ENCODE data around the gene CHGA. TPM values are rescaled to one million over a fixed set of nuclear protein-coding genes. Genes with fewer than 3 reads are reported as not detected.

CHGA gene
- total RNA-seq, 2 experiments from 2014 or later: not detected

DNA sequence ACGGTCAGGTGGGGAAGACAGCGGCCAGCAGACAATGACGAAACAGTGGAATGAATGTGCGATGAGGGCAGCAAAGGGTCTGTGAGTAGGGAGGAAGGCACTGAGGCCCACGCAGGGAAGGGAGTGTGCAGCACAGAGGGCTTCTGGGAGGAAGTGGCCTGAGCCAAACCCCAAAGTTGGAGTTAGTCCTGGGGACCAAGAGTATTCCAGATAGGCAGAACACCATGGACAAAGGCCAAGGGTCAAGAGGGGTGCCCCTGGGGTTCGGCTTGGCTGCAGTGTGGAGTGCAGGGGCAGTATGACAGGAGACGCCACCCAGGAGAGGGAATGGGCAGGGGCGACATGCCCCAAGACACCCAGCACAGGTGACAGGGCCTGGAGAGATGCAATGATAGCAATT is 58.8 kb downstream of the CHGA start:
- CTCF ChIA-PET: interaction anchor here (1.1 kb wide), 1 partner anchor 21 kb away, joined by 3 read pairs; no protein-coding TSS in a partner anchor

DNA sequence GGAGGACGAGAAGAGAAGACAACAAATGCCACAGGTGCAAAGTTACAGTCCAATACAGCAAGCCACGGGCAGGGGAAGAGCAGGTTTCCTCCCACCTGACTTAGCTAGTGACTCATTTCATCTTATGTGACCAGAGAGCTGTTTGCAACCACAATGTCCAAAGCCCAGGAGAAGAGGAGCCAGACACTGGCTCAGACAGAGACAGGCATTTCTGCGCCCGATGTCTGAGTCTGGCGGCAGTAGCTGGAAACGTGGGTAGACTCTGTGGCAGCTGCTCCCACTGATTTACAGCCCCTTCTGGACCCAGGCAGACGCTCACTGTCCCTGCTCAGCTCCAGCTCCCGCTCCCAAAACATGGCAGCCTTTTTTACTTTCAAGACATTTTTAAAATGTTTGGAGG is 60.0 kb downstream of the CHGA start:
- peaks cover 22% of the 10 kb centered on the region for H3K9me3 Mint-ChIP-seq
- CTCF ChIA-PET: interaction anchor here (1.1 kb wide), 1 partner anchor 23 kb away, joined by 3 read pairs; no protein-coding TSS in a partner anchor

More for the DNA sequence above, 58.8 kb downstream of the CHGA start:
- no peak for DNase-seq
- peaks cover 50% of the 10 kb centered on the region for H3K36me3 Mint-ChIP-seq (ENCODE audit: low read depth)
- H3K9me3 Mint-ChIP-seq: peaks cover 33% of the 10 kb centered on the region
- H3K4me3 Mint-ChIP-seq: no peak overlapping the region
- no peaks in the 10 kb centered on the region for H3K27me3 Mint-ChIP-seq
- H3K27ac Mint-ChIP-seq: no peak overlapping the region
- peaks cover 2% of the 10 kb centered on the region for H3K4me1 Mint-ChIP-seq
- POLR2A ChIA-PET: no interaction called here

DNA sequence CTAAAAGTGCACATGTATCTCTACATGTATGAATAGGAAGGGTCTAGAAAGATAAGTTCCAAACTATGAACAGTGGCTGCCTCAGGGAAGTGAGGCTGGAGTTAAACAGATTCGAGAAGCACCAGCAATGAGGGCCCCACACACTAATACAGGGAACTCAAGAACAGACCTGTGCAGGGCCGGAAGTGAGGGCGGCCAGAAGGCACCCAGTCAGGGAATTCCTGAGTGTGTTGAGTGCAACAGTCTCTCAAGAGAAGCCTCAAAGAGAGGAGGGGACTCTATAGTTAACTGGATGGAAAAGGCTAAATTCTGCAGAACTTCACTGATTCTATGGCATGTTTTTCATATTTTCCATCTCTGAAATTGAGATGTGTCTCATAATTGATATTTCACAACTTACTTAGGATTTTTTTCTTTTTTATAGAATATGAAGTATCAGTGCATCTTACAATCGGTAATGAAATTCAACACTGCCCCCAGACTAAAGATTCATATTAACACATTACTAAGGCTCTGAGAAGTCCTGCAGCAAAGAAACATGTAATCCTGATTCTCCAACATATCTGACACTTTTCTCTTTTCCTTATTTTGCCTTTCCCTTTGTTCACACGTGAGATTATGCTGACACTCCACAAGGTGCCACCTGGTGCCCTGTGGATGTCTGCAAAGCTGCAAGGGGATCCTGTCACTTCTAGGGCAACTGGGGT is 61.3 kb downstream of the CHGA start:
- H3K4me3 Mint-ChIP-seq: no peak overlapping the region
- POLR2A ChIA-PET: no interaction called here
- CTCF ChIA-PET: interaction anchor here (0.6 kb wide), 3 partner anchors 12 to 352 kb away, joined by 3 to 4 read pairs (median 3); no protein-coding TSS in a partner anchor
- H3K27me3 Mint-ChIP-seq: no peaks in the 10 kb centered on the region
- peaks cover 2% of the 10 kb centered on the region for H3K4me1 Mint-ChIP-seq
- peaks cover 14% of the 10 kb centered on the region for H3K9me3 Mint-ChIP-seq
- H3K36me3 Mint-ChIP-seq (ENCODE audit: low read depth): peaks cover 26% of the 10 kb centered on the region
- no peak for DNase-seq
- no peak overlapping the region for H3K27ac Mint-ChIP-seq

More for the DNA sequence above, 60.0 kb downstream of the CHGA start:
- Mint-ChIP-seq H3K36me3 (ENCODE audit: low read depth) (peaks cover 37% of the 10 kb centered on the region), H3K4me1 (peaks cover 2% of the 10 kb centered on the region), H3K4me3 (no peak overlapping the region), H3K27me3 (no peaks in the 10 kb centered on the region), H3K27ac (no peak overlapping the region)
- POLR2A ChIA-PET: no interaction called here
- no peak for DNase-seq

Other genes with a start within 250 kb of the CHGA start
- 1 to 10 TPM; 4.7 to 4.8 TPM for gene LGMN, start 174.5 kb upstream of the CHGA start, total RNA-seq
- 10 to 100 TPM; 20.4 to 23.1 TPM for gene GOLGA5, start 128.8 kb upstream of the CHGA start, total RNA-seq
- gene ITPK1, start 192.8 kb downstream of the CHGA start, total RNA-seq: 10 to 100 TPM; 63.7 to 71.0 TPM

All from activated CD4-positive, alpha-beta T cell treated with anti-CD3 and anti-CD28 coated beads, Interleukin-2, amount 10 ng/mL, durations not matched to agents 7 days and 5 days (primary cell).